Measurements from ENCODE around the gene STX8.
A peak's percentile ranks its signal among the peaks of the same experiment; 100 is the strongest.
"Not testable (repeated sequence)": the region's sequence is repeated elsewhere in the genome, so short reads cannot be mapped to it uniquely, and the experiment has no call there.

STX8 gene

DNA sequence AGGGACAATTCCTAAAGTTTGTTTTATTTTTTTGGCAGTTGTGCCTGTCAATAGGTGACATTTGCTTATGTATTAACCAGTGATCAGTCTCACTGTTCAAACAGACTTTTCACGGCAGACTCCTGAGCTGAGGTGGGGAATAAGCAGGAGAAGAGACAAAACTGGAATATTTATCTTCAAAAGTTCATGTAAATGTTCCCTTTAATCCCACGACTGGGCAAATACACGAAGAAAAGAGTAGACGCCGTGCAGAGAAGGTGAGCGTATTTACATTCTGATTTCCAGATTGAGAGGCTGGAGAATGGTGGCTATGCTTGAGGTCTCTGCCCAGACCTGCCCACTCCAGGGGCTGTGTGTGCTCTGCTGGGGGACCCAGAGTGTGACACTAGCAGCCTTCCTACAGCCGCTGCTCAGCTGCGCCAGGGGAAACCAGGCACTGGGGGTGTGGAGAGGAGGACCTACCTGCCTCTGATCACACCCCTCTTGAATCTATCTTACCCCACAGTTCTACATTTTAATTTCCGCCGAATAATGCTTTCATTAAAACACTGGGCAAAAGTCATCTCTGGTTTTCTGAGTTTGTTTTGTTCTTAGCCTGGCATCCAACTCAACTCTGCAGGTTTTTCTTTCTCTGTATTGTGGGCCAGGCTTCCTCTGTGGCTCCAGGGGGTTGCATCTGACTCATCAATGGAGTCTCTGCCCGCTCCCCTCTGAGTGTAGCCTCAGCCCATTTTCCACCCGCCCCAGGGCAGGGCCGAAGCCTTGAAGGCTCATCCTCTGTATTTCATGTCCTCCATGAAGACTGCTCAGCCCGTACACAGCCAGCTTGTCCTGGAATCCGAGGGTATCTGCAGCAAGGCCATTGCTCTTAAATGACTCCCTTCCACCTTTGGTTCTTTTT, 317.3 kb downstream of the STX8 start:
- H3K9me3 Mint-ChIP-seq, result no peaks in the 10 kb centered on the region
- H3K4me3 Mint-ChIP-seq, result no peak overlapping the region
- no peak for DNase-seq (ENCODE audit: low spot score in 2 of 2)
- peaks cover 6% of the 10 kb centered on the region for H3K36me3 Mint-ChIP-seq
- no peak overlapping the region for H3K27ac Mint-ChIP-seq
- H3K4me1 Mint-ChIP-seq, result peaks cover 14% of the 10 kb centered on the region
- peak; percentile 44 for ATAC-seq

DNA sequence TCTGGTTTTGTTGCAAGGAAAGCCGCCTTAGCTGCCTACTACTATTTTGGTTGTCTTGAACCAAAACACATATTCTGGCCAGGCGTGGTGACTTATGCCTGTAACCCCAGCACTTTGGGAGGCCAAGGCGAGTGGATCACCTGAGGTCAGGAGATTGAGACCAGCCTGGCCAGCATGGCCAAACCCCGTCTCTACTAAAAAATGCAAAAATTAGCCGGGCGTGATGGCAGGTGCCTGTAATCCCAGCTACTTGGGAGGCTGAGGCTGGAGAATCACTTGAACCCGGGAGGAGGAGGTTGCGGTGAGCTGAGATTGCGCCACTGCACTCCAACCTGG, 318.0 kb downstream of the STX8 start:
- H3K27ac Mint-ChIP-seq; H3K4me3 Mint-ChIP-seq; ATAC-seq; DNase-seq (ENCODE audit: low spot score in 2 of 2); H3K9me3 Mint-ChIP-seq; H3K36me3 Mint-ChIP-seq: not testable (repeated sequence)
- peaks cover 22% of the 10 kb centered on the region for H3K4me1 Mint-ChIP-seq

DNA sequence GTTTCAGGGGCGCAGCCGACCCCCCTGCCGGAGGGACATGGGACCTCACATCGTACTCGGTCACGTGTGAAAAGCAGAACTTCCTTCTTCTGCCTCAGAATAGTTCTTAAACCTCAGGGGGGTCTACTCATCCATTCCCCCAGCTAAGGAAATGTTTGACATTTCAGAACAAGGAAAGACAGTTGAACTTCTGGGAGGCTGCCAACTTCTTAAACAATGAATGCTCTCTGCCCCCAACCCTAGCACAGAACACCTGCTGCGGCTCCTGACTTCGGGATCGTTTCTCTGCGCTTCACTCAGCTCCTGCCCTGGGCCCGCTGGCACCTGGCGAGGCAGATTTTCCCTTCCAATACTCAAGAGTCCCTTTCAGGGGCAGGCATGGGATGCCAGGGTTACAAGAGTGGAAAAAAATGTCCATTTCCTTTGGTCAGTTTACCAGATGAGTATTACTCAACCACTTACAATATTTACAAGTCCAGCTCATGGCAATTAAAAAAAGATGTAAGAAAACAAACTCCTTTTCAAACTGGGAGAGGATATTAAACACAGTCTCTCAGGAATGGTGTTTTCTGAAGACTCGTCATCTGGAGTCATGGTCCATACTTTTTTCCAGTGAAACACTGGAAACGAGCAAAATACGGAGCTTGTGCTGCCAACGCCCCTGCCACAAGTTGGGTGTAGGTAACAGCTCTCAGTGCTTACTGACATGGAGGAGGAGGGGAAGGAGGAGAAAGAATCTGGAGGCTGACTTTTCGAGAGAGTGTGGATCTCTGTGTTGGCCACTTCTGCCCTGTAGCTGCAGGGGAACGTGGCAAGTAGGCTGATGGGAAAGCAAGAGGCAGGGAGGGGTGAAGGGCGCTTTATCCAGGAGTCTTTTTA, 318.6 kb downstream of the STX8 start:
- Mint-ChIP-seq H3K4me1 (peaks cover 23% of the 10 kb centered on the region), H3K27ac (no peak overlapping the region), H3K36me3 (peaks cover 6% of the 10 kb centered on the region), H3K9me3 (no peaks in the 10 kb centered on the region), H3K4me3 (no peak overlapping the region)
- no peak for ATAC-seq
- DNase-seq (ENCODE audit: low spot score in 2 of 2), result no peak

GRCh38 chr17:9256361-9256750, 319.3 kb downstream of the STX8 start:
- no peaks in the 10 kb centered on the region for H3K9me3 Mint-ChIP-seq
- DNase-seq (ENCODE audit: low spot score in 2 of 2), result no peak
- no peak for ATAC-seq
- H3K4me1 Mint-ChIP-seq, result peaks cover 23% of the 10 kb centered on the region
- H3K4me3 Mint-ChIP-seq, result no peak overlapping the region
- H3K27ac Mint-ChIP-seq, result no peak overlapping the region
- peaks cover 6% of the 10 kb centered on the region for H3K36me3 Mint-ChIP-seq

DNA sequence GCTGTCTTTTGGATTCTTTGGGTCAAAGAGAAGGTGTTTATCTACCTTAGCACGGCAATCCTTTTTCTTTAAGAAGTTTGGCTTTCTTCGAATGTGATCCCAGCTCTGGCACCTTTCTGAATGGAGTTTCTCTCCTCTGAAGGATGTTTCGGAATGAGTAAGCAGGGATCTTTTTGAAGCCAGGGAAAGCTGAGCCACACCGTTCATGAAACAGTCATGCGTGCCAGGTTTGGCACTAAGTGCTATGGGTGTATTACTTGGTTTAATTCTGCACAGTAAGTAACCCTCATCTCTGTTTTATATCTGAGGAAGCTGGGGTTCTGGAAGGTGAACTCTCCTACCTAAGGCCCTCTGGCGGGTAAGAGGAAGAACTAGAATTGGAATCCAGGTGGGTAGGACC, 319.8 kb downstream of the STX8 start:
- Mint-ChIP-seq H3K9me3 (no peaks in the 10 kb centered on the region), H3K4me3 (no peak overlapping the region), H3K36me3 (peaks cover 6% of the 10 kb centered on the region), H3K27ac (no peak overlapping the region), H3K4me1 (peaks cover 23% of the 10 kb centered on the region)
- no peak for ATAC-seq
- DNase-seq (ENCODE audit: low spot score in 2 of 2), result no peak

DNA sequence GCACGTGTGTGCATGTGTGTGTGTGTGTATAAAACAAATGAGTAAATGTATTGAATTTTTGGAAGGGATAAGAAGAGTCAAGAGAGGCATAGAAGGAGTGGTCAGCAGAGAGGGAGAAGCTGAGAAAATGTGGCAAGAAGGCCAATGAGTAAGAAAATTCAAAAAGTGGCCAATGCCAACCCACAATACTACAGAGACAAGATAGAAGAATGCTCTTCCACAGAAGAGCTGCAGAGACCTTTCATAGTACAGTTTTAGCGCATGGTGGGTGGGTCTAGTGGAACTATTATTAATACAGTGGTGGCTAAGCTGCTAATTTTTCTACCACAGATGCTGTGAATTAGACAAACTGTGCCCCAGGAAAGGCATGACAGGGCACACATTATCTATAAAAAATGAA, 320.8 kb downstream of the STX8 start:
- no peak for DNase-seq (ENCODE audit: low spot score in 2 of 2)
- Mint-ChIP-seq H3K4me3 (no peak overlapping the region), H3K36me3 (peaks cover 6% of the 10 kb centered on the region), H3K9me3 (no peaks in the 10 kb centered on the region), H3K4me1 (peaks cover 23% of the 10 kb centered on the region), H3K27ac (no peak overlapping the region)
- ATAC-seq, result no peak

- no peak overlapping the region for H3K4me3 Mint-ChIP-seq
- no peak for DNase-seq (ENCODE audit: low spot score in 2 of 2)
- no peaks in the 10 kb centered on the region for H3K9me3 Mint-ChIP-seq
- H3K27ac Mint-ChIP-seq, result no peak overlapping the region
- ATAC-seq, result no peak
- peaks cover 6% of the 10 kb centered on the region for H3K36me3 Mint-ChIP-seq
- H3K4me1 Mint-ChIP-seq, result peaks cover 18% of the 10 kb centered on the region
Measured at GRCh38 chr17:9253308-9253707, 322.3 kb downstream of the STX8 start.

GRCh38 chr17:9251273-9251672, 324.3 kb downstream of the STX8 start:
- Mint-ChIP-seq H3K4me3 (no peak overlapping the region), H3K27ac (no peak overlapping the region), H3K9me3 (no peaks in the 10 kb centered on the region), H3K36me3 (no peaks in the 10 kb centered on the region), H3K4me1 (peaks cover 12% of the 10 kb centered on the region)
- no peak for DNase-seq (ENCODE audit: low spot score in 2 of 2)
- no peak for ATAC-seq

DNA sequence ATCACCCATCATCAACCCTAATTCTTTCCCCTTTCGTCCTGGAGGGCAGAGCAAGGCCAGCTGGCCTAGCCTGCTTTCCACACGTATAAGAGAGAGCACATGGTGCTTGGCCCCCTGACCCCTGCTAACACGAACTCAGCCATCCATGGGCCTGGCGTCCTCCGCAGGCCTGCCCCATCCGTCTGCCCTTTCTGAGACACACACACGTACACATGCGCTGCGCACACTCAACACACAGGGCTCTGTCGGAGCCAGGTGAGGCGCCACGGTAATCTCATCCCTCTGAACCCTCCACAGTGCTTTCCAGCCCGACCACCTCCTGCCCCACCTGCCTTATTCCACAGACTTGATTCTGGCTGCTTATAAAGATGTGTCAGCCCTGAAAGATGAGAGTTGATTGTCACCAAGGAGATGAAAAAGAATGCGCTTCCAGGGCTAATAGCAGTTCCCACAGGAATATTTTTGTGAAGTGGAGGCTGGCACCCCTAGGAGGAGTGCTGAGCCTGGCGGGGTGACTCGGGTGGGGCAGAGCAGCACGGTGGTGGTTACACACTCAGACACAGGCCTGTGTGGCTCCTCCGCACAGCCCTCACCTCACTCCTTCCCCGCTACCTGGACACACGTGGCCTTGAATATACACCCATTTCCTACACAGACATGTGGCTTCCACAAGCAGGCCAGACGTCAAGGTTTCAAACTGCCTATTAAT, 326.2 kb downstream of the STX8 start:
- H3K4me3 Mint-ChIP-seq, result no peak overlapping the region
- no peaks in the 10 kb centered on the region for H3K9me3 Mint-ChIP-seq
- ATAC-seq, result no peak
- DNase-seq (ENCODE audit: low spot score in 2 of 2), result no peak
- H3K36me3 Mint-ChIP-seq, result no peaks in the 10 kb centered on the region
- no peak overlapping the region for H3K27ac Mint-ChIP-seq
- H3K4me1 Mint-ChIP-seq, result peaks cover 12% of the 10 kb centered on the region

GRCh38 chr17:9247401-9247938, 328.1 kb downstream of the STX8 start:
- DNase-seq (ENCODE audit: low spot score in 2 of 2) (no peak), ATAC-seq (no peak)
- Mint-ChIP-seq H3K4me3 (no peak overlapping the region), H3K4me1 (peaks cover under 1% of the 10 kb centered on the region), H3K9me3 (no peaks in the 10 kb centered on the region), H3K27ac (no peak overlapping the region), H3K36me3 (no peaks in the 10 kb centered on the region)

DNA sequence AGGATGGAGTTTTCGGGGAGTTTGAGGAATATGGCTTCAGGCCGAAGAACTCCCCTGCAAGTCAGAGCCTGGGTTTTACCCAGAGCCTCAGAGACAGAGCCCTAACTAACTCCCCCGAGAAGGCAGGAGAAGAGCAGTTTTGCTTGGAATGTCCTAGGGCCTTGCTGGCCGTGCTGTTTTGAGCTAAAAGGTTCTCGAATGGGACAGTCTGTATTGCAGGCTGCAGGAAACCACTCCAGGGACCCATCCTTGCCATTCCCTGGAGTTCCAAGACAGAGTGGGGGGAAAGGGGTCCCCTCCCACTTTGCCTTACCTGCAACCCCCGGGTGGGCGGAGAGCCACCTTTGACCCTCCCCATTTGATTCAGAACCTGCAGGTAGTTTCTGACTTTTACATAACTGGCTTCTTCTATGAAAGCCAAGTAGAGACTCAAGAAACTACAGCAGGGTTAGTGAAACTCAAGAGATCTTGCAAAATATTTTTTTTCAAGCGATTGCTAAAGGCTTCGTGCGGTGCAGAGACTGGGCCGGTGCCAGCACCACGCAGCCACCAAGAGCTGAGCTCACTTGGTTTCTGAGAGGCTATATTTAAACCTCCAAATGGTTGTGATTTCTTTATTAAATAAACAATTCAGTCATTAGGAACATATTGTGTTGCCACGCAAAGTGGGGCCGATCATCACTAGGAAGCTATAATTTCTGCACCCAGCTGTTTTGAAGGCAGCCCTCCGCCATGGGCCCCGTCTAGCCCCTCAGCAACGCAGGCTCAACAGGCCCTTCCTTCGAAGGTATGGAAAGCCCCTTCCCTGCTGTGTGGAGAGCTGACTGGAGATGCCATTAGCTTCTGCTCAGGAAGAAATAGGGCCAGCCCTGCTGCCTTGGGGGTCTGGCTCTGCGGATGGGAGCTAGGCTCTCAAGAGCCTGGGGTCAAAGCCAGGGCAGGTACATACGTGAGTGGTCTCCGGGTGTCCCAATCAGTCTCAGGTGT, 331.3 kb downstream of the STX8 start:
- Mint-ChIP-seq H3K9me3 (no peaks in the 10 kb centered on the region), H3K27ac (no peak overlapping the region), H3K4me3 (no peak overlapping the region), H3K36me3 (no peaks in the 10 kb centered on the region), H3K4me1 (peaks cover 10% of the 10 kb centered on the region)
- no peak for DNase-seq (ENCODE audit: low spot score in 2 of 2)
- no peak for ATAC-seq

DNA sequence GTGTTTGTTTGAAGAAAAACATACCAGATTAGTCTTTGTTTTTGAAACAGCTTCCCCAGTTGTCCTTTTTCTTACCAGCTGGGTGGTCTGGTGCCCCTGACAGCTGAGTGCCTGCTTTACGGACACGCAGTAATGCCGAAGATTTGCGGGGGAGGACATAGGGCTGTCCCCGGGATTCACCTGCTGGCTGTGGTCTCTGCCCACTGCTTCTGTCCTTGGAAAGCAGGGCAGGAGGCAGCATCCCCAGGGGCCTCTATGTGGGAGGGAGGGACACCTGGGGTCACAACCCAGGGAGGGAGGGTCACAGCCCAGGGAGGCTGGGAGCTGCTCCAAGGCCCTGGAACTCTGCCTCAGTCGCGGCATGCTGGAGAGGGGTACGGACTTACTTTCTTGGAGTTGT, 332.6 kb downstream of the STX8 start:
- no peak overlapping the region for H3K27ac Mint-ChIP-seq
- DNase-seq (ENCODE audit: low spot score in 2 of 2) (no peak), ATAC-seq (no peak)
- H3K4me3 Mint-ChIP-seq, result no peak overlapping the region
- H3K9me3 Mint-ChIP-seq, result no peaks in the 10 kb centered on the region
- H3K36me3 Mint-ChIP-seq, result no peaks in the 10 kb centered on the region
- H3K4me1 Mint-ChIP-seq, result peaks cover 18% of the 10 kb centered on the region

DNA sequence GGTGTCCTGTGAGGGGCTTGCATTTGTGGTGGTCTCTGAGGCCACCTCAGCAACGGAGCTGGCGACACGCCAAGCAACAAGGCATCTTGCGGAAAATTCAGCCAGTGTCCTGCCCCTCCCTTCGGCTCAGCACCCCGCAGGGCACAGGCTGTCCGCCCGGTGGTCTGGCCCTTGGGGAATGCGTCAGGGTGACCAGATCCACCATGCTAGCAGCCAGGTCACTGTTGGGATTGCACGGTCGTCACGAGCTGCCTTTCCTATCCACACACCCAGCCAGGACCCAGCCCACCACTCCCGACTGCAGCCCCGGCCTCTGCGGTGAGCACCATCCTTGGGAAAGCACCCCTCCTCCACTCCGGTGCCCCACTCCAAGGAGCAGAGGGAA, 333.1 kb downstream of the STX8 start:
- Mint-ChIP-seq H3K9me3 (no peaks in the 10 kb centered on the region), H3K27ac (no peak overlapping the region), H3K4me1 (peaks cover 18% of the 10 kb centered on the region), H3K4me3 (no peak overlapping the region), H3K36me3 (no peaks in the 10 kb centered on the region)
- ATAC-seq (no peak), DNase-seq (ENCODE audit: low spot score in 2 of 2) (no peak)

GRCh38 chr17:9241774-9242496, 333.7 kb downstream of the STX8 start:
- no peaks in the 10 kb centered on the region for H3K36me3 Mint-ChIP-seq
- no peak for DNase-seq (ENCODE audit: low spot score in 2 of 2)
- H3K4me1 Mint-ChIP-seq, result peaks cover 18% of the 10 kb centered on the region
- ATAC-seq, result no peak
- peak overlapping the region; percentile 78 for H3K27ac Mint-ChIP-seq
- peak overlapping the region; percentile 70 for H3K4me3 Mint-ChIP-seq
- no peaks in the 10 kb centered on the region for H3K9me3 Mint-ChIP-seq

Data from stimulated activated effector memory CD8-positive, alpha-beta T cell treated with anti-CD3 and anti-CD28 coated beads, Interleukin-12 subunit alpha, Interleukin-12 subunit beta, amount 100 ng/mL, for 72 hours (primary cell).